ENCODE results near the gene KRT37. TPM values are rescaled to one million over a fixed set of nuclear protein-coding genes. Genes with fewer than 3 reads are reported as not detected.
A peak's percentile ranks its signal among the peaks of the same experiment; 100 is the strongest.

KRT37 gene
- total RNA-seq, 1 experiment from 2014 or later = not detected

DNA sequence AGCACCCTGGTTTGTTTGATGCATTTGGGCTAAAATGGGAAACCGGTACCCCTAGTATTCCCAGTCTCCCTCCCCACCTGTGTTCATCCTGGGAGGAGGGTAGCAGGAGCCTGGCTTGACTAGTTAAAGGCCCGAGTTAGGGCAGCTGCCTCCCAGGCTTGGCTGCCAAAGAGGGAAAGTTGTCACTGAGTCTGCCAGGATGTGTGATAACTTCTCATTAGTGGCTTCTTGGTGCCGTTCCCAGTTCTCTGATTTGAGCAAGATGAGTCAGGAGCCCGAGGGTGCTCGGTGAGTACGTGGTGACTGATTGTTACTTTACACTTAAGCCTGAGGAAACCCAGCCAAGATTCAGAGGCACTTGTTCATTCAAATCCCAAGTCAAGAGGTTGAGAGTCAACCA is 40.3 kb upstream of the KRT37 start:
- H3K4me3 Mint-ChIP-seq (ENCODE audit: low read depth, unreplicated experiment) = no peak overlapping the region
- intact Hi-C loops (cut with micrococcal nuclease; ENCODE audit: unreplicated experiment) = no loop called here

DNA sequence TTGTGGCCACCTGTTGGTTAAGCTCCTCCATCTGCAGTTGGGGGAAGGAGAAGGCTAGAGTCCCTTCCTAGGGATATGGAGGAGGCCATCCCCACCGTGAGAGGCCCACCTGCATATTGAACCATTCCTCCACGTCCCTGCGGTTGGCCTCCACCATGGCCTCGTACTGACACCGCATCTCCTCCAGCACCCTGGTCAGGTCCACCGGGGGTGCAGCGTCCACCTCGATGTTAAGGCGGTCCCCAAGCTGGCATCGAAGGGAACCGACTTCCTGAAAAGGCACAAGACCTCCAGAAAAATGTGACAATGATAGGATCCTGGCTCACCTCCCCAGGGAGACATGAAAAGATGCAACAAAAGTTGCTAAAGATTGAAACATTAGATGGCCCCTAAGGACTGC is 39.8 kb upstream of the KRT37 start:
- Mint-ChIP-seq H3K4me1 (ENCODE audit: low read depth, unreplicated experiment) (peaks cover 13% of the 10 kb centered on the region), H3K27ac (ENCODE audit: unreplicated experiment) (no peak overlapping the region), H3K36me3 (ENCODE audit: insufficient read depth, unreplicated experiment) (peaks cover 5% of the 10 kb centered on the region), H3K9me3 (ENCODE audit: low read depth, unreplicated experiment) (peaks cover 3% of the 10 kb centered on the region), H3K27me3 (ENCODE audit: unreplicated experiment) (no peaks in the 10 kb centered on the region), H3K4me3 (ENCODE audit: low read depth, unreplicated experiment) (no peak overlapping the region)
- TF ChIP-seq, protein P1, sequence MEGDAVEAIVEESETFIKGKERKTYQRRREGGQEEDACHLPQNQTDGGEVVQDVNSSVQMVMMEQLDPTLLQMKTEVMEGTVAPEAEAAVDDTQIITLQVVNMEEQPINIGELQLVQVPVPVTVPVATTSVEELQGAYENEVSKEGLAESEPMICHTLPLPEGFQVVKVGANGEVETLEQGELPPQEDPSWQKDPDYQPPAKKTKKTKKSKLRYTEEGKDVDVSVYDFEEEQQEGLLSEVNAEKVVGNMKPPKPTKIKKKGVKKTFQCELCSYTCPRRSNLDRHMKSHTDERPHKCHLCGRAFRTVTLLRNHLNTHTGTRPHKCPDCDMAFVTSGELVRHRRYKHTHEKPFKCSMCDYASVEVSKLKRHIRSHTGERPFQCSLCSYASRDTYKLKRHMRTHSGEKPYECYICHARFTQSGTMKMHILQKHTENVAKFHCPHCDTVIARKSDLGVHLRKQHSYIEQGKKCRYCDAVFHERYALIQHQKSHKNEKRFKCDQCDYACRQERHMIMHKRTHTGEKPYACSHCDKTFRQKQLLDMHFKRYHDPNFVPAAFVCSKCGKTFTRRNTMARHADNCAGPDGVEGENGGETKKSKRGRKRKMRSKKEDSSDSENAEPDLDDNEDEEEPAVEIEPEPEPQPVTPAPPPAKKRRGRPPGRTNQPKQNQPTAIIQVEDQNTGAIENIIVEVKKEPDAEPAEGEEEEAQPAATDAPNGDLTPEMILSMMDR (IDR thresholded peaks at IDR 0.05; ENCODE audit: unreplicated experiment) = no peak
- BruUV-seq (replicated peaks) = no TSS peak
- CTCF ChIA-PET = interaction anchor here (0.6 to 0.8 kb wide), 2 partner anchors 116 to 1033 kb away, joined by 3 read pairs; no protein-coding TSS in a partner anchor
- intact Hi-C loops (cut with micrococcal nuclease; ENCODE audit: unreplicated experiment) = no loop called here
- DNase-seq = no peak

More for the DNA sequence above, 40.3 kb upstream of the KRT37 start:
- Mint-ChIP-seq H3K36me3 (ENCODE audit: insufficient read depth, unreplicated experiment) (peaks cover 5% of the 10 kb centered on the region), H3K9me3 (ENCODE audit: low read depth, unreplicated experiment) (peaks cover 3% of the 10 kb centered on the region), H3K27me3 (ENCODE audit: unreplicated experiment) (no peaks in the 10 kb centered on the region), H3K27ac (ENCODE audit: unreplicated experiment) (peak overlapping the region; percentile 7), H3K4me1 (ENCODE audit: low read depth, unreplicated experiment) (peaks cover 13% of the 10 kb centered on the region)
- TF ChIP-seq, protein P1 (IDR thresholded peaks at IDR 0.05; ENCODE audit: unreplicated experiment) = no peak
- no TSS peak for BruUV-seq (replicated peaks)
- DNase-seq = peak; percentile 74
- CTCF ChIA-PET = interaction anchor here (0.8 to 0.9 kb wide), 2 partner anchors 84 to 117 kb away, joined by 3 read pairs; no protein-coding TSS in a partner anchor

DNA sequence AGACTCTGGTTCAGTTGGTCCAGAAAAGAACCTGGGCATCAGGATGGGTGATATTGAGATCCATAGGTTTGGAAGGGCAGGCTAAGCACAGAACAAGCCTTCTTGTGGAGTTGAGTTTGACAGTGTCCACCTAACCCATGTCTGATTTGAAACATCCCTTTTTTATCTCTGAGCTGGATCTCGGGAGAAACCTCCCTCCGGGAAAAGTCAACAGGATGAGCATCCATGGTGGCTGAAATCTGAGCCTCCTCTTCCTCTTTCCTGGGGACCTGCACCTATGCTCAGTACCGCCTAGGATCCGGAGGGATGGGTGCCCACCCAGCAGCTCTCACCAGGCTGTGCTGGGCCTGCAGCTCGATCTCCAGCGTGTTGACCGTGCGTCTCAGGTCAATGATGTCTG is 39.4 kb upstream of the KRT37 start:
- no peak for DNase-seq
- no TSS peak for BruUV-seq (replicated peaks)
- Mint-ChIP-seq H3K9me3 (ENCODE audit: low read depth, unreplicated experiment) (peaks cover 3% of the 10 kb centered on the region), H3K4me1 (ENCODE audit: low read depth, unreplicated experiment) (peaks cover 13% of the 10 kb centered on the region), H3K27ac (ENCODE audit: unreplicated experiment) (no peak overlapping the region), H3K4me3 (ENCODE audit: low read depth, unreplicated experiment) (no peak overlapping the region), H3K27me3 (ENCODE audit: unreplicated experiment) (no peaks in the 10 kb centered on the region), H3K36me3 (ENCODE audit: insufficient read depth, unreplicated experiment) (peaks cover 5% of the 10 kb centered on the region)
- CTCF ChIA-PET = interaction anchor here (0.6 kb wide), 1 partner anchor 1033 kb away, joined by 3 read pairs; no protein-coding TSS in a partner anchor
- TF ChIP-seq, protein P1 (IDR thresholded peaks at IDR 0.05; ENCODE audit: unreplicated experiment) = no peak
- intact Hi-C loops (cut with micrococcal nuclease; ENCODE audit: unreplicated experiment) = no loop called here

DNA sequence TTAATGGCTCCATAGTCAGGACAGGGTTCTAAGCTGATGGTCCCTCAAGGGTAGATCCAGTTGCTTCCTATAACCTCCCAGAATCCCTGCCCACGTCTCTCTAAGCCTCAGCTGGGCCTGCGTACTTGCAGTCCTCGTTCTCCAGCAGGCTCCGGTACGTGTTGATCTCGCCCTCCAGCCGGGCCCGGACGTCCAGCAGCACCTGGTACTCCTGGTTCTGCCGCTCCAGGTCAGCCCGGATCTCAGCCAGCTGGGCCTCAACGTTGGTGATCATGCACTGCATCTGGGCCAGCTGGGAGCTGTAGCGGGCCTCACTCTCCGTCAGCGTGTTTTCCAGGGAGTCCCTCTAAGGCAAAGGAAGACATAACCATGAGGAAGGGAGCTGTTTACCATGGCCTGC is 38.3 kb upstream of the KRT37 start:
- intact Hi-C loops (cut with micrococcal nuclease; ENCODE audit: unreplicated experiment) = no loop called here
- Mint-ChIP-seq H3K27ac (ENCODE audit: unreplicated experiment) (no peak overlapping the region), H3K27me3 (ENCODE audit: unreplicated experiment) (no peaks in the 10 kb centered on the region), H3K4me1 (ENCODE audit: low read depth, unreplicated experiment) (peaks cover 13% of the 10 kb centered on the region), H3K36me3 (ENCODE audit: insufficient read depth, unreplicated experiment) (peaks cover 5% of the 10 kb centered on the region), H3K9me3 (ENCODE audit: low read depth, unreplicated experiment) (no peaks in the 10 kb centered on the region), H3K4me3 (ENCODE audit: low read depth, unreplicated experiment) (no peak overlapping the region)
- CTCF ChIA-PET = interaction anchor here (1.0 kb wide), 1 partner anchor 87 kb away, joined by 3 read pairs; no protein-coding TSS in a partner anchor
- TF ChIP-seq, protein P1 (IDR thresholded peaks at IDR 0.05; ENCODE audit: unreplicated experiment) = no peak
- no TSS peak for BruUV-seq (replicated peaks)
- no peak for DNase-seq

Data from Calu3 (cell line).